Suprapubic skin (tissue), 3 donors: Measurements from ENCODE around the gene TBC1D22A.

Experiments used
- POLR2AphosphoS5 ChIP-seq, 3 donors: sonication (generic); formaldehyde crosslinking; IDR thresholded peaks; one replicate each; pipeline ENCODE4 v1.6.1; 2017; ENCODE audit warnings: antibody characterized with exemption in 3 of 3
- TF ChIP-seq, protein P1 (sequence below), 2 donors: fragments of 200-600 bp in 1 of 2; fragments of 450-650 bp in 1 of 2; sonication (generic) in 1 of 2; IDR thresholded peaks; one replicate each; pipeline ENCODE4 v1.5.1; 2016 to 2019; ENCODE audit warnings: antibody characterized with exemption in 2 of 2, mild to moderate bottlenecking in 1 of 2, moderate library complexity in 1 of 2

DNA sequence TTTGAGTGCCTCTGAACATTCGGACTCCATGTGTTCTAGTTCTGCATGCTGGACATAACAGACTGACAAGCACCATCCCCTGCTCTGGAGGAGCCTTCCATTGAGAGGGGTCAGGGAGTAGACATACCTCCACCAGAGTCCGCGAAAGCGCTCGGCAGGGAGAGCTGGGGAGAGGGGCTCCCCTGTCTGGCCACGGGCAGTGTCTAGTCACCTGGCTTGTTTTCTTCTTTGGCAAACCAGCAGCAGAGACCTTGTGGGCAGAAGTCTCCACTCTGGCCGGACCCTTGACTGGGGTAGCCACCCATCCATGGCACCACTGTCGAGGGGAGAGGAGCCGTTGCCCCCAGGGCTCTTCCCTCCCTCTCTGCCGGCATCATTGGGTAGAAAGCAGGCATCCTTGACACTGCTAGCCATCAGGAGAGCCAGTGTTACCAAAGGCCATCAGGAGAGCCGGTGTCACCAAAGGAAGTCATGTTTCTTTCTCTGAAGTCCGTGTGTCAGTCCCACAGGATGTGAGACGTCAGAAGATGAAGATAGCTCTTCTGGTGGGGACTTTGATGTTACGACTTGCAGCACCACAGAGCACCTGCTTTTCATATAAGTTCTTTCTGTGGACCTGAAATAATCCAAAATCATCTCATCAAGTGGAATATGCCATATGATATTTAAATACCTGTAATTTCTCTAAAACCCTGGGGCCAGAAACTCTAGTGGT lies 305.6 kb downstream of the TBC1D22A start:
- TF ChIP-seq POLR2AphosphoS5 (IDR thresholded peaks at IDR 0.05), result no peak
- TF ChIP-seq, protein P1, sequence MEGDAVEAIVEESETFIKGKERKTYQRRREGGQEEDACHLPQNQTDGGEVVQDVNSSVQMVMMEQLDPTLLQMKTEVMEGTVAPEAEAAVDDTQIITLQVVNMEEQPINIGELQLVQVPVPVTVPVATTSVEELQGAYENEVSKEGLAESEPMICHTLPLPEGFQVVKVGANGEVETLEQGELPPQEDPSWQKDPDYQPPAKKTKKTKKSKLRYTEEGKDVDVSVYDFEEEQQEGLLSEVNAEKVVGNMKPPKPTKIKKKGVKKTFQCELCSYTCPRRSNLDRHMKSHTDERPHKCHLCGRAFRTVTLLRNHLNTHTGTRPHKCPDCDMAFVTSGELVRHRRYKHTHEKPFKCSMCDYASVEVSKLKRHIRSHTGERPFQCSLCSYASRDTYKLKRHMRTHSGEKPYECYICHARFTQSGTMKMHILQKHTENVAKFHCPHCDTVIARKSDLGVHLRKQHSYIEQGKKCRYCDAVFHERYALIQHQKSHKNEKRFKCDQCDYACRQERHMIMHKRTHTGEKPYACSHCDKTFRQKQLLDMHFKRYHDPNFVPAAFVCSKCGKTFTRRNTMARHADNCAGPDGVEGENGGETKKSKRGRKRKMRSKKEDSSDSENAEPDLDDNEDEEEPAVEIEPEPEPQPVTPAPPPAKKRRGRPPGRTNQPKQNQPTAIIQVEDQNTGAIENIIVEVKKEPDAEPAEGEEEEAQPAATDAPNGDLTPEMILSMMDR (IDR thresholded peaks at IDR 0.05), result no peak
